NCI-H226 (cell line): ENCODE data around the gene ZNF747.

Experiments used
- DNase-seq: peaks from one replicate; pipeline ENCODE4 v3.0.0-alpha.2; 2015

Gene ZNF747

GRCh38 chr16:30510376-30510938 lies 24.2 kb downstream of the ZNF747 start:
- DNase-seq = no peak

- DNase-seq = no peak
These were observed 25.4 kb downstream of the ZNF747 start for GRCh38 chr16:30509081-30509765.

GRCh38 chr16:30503403-30504296 lies 31.0 kb downstream of the ZNF747 start:
- DNase-seq = no peak

GRCh38 chr16:30499284-30499683 lies 35.4 kb downstream of the ZNF747 start:
- no peak for DNase-seq

GRCh38 chr16:30494709-30495108 lies 39.9 kb downstream of the ZNF747 start:
- no peak for DNase-seq

- no peak for DNase-seq
These were observed 40.6 kb downstream of the ZNF747 start for GRCh38 chr16:30493941-30494488.

GRCh38 chr16:30491744-30492308 lies 42.8 kb downstream of the ZNF747 start:
- no peak for DNase-seq

- DNase-seq = no peak
These were observed 43.4 kb downstream of the ZNF747 start for GRCh38 chr16:30491229-30491628.

- no peak for DNase-seq
These were observed 44.4 kb downstream of the ZNF747 start for GRCh38 chr16:30490210-30490609.

- no peak for DNase-seq
These were observed 45.7 kb downstream of the ZNF747 start for GRCh38 chr16:30488764-30489605.

GRCh38 chr16:30485818-30486436 lies 48.7 kb downstream of the ZNF747 start:
- no peak for DNase-seq

- no peak for DNase-seq
These were observed 49.8 kb downstream of the ZNF747 start for GRCh38 chr16:30484887-30485286.

- no peak for DNase-seq
These were observed 52.3 kb downstream of the ZNF747 start for GRCh38 chr16:30482366-30482765.

GRCh38 chr16:30481381-30481780 lies 53.3 kb downstream of the ZNF747 start:
- no peak for DNase-seq
